Activated CD8-positive, alpha-beta memory T cell treated with anti-CD3 and anti-CD28 coated beads, Interleukin-2, amount 50 U/mL, for 24 hours (primary cell): ENCODE data around the gene PTPRN2.

Experiments
- DNase-seq: peaks from one replicate; pipeline ENCODE4 v3.0.0-alpha.2; 2020; ENCODE audit errors: extremely low read depth

Gene PTPRN2

DNA sequence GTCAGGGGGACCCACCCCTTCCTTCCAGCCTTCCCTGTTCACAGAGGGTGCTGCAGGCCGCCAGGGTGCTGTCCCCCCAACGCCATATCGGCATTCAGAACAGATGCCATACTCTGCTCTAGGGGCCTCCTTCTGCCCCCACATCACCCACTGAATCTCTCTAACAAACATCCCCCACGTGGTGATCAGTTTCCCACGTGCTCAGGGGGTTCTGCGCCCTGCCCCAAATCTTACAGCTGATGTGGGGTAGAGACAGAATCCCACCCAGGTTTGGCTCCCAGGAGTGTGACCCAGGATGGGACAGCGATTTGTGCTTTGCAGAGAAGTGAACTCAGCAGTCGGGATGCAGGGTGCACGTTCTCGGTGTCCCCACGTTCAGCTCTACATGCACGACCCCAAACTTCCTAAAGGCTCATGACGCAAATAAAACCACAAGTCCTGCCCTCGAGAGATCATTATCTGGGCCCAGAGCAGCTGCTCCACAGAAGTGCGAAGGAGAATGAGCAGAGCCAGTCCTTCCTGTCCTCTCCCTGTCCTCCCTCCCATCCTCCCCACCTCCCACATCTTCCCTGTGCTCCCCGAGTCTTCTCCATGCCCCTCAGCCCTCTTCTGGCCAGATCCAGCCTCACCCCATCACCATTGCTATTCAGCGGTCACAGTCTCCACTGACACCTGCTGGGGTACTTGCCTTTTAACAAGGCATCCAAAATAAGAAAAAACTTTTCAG, 827.5 kb downstream of the PTPRN2 start:
- no peak for DNase-seq

GRCh38 chr7:157759246-157759805, 828.3 kb downstream of the PTPRN2 start:
- no peak for DNase-seq

- no peak for DNase-seq
Measured at GRCh38 chr7:157758468-157759245, 829.0 kb downstream of the PTPRN2 start.

GRCh38 chr7:157757776-157758467, 829.7 kb downstream of the PTPRN2 start:
- no peak for DNase-seq

DNA sequence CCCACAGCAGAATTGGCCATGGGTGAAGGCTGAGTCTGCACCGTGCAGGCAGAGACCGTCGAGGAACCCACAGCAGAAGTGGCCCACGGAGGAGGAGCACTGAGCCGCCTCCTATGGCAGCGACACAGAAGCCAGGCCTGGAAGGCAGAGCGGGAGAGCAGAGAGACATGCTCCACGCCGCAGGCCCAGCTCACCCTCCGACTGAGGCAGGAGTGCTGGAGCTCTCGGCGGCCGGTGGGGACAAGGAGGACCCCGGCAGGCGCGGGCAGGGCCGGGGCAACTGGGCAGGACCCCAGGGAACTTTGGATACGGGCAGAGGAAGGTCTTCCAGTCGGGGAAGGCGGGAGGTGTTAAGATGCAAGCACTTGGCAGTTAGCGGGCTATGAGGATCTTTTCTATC, 830.4 kb downstream of the PTPRN2 start:
- DNase-seq: no peak

DNA sequence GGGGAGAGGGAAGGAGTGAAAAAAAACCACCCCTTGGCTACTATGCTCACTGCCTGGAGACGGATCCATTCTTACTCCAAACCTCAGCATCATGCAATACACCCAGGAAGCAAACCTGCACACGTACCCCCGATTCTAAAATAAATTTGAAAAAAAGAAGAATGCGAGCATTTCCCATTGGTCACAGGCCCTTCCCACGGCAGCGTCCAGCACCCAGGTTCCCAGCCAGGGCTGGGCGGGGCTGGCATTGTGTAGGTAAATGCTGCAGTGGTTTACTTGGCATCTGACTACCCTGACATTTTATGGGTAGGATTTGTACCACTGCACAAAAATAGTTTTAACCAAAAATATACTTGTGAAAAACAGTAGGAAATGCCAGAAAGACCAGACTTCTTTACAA, 831.9 kb downstream of the PTPRN2 start:
- no peak for DNase-seq

DNA sequence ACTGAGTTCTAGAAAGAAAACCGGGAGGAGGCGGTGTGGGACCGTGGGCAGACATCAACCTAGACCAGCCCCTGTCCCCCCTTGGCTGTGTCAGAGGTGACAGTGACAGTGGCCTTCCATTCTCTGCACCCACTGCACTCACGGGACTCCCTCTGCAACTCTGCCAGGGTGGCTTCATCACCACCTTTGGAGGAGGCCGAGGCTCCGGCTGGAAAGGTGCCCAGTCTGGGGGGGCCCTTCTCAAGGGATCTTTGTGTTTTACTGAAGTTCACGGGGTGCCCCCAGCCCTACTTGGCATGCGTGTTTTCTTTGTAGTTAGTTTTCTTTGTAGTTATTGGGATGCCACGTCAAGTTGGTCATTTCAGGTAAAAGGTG, 833.2 kb downstream of the PTPRN2 start:
- DNase-seq: no peak

DNA sequence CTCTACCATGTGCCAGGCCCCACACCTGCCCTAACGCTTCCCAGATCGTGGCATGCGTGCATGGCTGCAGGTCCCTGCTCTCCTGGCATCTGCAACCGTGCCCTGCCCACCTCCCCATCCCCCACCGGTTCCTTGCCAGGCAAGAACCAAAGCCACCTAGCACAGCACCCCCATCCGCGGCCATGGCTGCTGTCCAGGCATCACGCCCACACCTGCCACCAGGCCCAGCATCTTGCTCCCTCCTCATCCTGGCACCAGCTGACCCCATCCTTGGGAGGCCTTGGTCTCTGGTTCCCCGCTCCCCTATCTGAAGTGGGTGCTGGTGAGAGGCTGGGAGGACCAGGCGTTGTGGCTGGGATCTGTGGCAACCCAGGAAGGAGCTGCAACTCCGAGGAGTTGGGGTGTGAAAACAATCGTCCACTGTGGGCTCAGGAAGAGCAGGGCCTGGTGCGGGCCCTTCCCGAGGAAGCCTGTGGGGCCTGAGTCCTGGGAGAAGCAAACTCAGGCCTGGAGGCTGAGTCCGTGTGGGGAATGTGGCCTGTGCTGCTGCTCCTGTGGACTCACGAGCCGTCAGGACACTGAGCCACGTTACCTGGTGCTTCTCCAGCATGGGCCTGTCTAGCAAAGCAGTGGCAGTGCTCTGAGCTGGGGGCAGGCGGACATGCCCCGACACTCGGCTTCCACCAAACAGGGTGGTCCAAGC, 833.8 kb downstream of the PTPRN2 start:
- no peak for DNase-seq

GRCh38 chr7:157752832-157753291, 834.8 kb downstream of the PTPRN2 start:
- DNase-seq: no peak

DNA sequence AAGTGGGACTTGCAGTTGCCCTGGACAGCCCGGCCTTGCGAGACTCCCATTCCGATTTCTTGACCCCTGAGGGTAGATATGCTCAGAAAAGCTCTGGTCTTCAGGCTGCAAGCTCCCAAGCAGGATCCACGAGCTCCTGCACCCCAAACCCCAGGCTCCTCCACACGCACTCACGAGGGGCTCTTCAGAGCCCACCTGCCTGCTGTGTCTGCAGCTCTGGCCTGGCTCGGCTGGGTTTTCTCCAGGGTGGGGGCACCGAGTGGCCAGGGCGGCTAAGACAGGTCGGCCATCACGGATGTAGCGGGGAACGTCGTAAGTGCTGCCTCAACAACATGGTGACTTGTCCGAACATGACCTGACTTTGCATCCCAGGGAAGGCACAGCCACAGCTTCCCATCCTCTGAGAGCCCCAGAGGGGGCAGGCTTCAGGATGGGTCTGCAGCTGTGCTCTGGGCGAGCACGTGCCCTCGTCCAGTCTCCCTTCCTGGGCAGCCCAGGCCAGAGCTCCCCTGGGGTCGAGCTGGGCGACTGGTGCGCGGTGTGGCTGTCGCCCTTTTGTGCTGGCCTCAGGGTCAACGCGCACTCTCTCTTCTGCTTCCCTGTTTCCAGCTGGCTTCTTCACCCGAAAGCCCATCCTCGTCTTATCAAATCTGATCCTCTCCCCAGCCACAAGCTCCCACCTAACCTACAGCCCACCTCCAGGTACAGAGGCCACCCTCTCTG, 835.5 kb downstream of the PTPRN2 start:
- no peak for DNase-seq

DNA sequence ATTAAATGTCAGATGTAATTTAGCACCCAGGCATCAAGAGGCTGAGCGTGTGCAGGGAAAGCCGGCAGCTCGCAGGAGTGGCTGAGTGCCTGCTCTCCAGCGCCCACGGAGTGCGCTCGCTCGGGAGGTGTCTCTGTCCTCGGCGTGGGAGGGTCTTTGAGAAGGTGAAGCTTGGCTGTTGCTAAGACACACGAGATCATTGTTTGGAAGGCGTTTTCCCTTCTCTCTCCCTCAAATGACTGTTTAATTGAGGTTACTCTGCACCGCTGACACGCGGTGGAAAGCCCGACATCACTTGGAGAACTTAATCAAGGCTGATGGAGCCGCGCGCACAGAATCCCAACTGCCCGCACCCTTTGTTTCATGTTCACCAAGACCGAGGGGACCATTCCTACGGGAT, 836.2 kb downstream of the PTPRN2 start:
- no peak for DNase-seq

DNA sequence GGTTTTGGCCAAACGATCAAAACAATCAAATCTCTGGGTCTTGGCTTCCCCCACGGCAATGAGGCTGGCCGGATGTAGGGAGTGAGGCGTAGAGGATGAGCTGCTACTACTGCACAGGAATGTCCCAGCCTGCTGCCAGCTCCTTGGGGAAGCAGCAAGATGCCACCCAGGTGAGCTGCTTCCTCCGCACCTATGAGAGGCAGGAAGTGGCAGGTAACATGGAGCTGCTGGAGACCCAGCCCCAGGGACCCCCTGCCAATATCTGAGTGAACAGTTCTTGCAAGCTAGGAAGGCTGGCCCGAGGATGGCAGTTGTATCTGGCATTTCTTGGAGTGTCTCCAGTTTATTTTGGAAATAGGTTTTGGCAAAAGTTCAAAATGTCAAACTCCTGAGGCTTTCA, 837.3 kb downstream of the PTPRN2 start:
- DNase-seq: no peak

DNA sequence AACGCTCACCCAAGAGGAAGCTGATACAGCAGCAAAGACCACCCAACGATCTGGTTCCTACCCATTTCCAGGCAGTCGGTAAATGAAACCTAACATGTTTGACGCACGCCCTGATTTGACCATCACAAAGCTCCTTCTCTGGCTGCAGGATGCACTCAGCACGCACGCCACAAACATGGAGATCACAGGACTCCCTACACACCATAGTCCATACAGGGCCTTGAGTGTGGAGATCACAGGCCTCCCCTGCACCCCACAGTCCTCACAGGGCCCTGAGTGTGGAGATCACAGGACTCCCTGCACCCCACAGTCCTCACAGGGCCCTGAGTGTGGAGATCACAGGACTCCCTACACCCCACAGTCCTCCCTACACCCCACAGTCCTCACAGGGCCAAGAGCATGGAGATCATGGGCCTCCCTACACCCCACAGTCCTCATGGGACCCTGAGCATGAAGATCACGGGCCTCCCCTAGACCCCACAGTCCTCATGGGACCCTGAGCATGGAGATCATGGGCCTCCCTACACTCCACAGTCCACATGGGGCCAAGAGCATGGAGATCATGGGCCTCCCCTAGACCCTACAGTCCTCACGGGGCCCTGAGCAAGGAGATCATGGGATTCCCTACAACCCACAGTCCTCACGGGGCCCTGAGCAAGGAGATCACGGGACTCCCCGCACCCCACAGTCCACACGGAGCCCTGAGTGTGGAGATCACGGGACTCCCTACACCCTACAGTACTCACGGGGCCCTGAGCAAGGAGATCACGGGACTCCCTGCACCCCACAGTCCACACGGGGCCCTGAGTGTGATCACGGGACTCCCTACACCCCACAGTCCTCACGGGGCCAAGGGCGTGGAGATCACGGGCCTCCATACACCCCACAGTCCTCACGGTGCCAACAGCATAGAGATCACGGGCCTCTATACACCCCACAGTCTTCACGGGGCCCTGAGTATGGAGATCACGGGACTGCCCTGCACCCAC, 841.6 kb downstream of the PTPRN2 start:
- no peak for DNase-seq

GRCh38 chr7:157744786-157745601, 842.6 kb downstream of the PTPRN2 start:
- DNase-seq: no peak

- DNase-seq: no peak
Measured at GRCh38 chr7:157743781-157744525, 843.7 kb downstream of the PTPRN2 start.

DNA sequence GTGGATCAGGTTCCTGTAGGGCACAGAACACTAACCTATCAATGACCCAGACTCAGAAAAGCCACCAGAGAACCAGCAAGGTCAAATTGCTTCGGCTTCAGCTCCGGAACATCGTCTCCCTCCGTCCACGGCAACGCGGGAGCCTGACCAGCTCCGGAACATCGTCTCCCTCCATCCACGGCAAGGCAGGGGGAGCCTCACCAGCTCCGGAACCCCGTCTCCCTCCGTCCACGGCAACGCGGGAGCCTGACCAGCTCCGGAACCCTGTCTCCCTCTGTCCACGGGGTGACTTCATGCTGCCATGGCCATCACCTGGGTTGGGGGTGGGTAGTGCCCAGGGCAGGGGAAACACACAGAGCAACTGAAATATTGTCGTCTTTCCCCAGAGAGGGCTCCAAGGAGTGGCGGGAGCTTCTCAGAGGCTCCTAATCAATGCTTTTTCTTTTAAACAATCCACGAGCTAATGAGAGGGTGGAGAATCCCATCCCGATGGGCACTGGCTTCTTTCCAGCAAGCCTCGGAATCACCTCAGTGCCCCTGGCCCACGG, 847.3 kb downstream of the PTPRN2 start:
- no peak for DNase-seq

- DNase-seq: no peak
Measured at GRCh38 chr7:157739650-157740049, 848.0 kb downstream of the PTPRN2 start.

DNA sequence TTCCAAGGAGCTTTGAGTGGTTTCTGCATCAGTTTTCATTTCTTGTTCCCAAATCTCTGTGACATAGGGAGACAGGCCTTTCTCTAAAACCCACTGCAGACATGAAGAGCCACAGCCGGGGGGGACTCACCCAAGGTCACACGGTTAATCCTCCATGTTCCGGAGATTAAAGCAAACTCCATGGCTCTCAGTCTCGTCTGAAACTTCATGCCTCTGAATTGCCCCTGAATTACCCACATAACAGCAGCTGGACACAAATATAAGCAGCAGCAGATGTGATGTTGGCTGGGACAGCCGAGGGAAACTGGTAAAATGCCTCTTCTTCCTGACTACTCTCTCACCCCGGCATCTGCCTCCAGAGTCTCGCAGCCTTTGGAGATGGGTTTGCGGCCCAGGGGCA, 848.6 kb downstream of the PTPRN2 start:
- DNase-seq: no peak
